KBM-7 (cell line): ENCODE data around the gene MB21D2.

Source experiments
- DNase-seq: peaks from one replicate; pipeline ENCODE4 v3.0.0-alpha.2; 2015
- in situ Hi-C: fragments of 300-500 bp; cut with MboI; formaldehyde crosslinking; loops from 2 replicates; pipeline ENCODE4 v1.14.3; 2020; ENCODE audit warnings: low sequenced_read_pairs, low pct_unique_long_range_greater_than_20kb, mixed read lengths

The MB21D2 gene

DNA sequence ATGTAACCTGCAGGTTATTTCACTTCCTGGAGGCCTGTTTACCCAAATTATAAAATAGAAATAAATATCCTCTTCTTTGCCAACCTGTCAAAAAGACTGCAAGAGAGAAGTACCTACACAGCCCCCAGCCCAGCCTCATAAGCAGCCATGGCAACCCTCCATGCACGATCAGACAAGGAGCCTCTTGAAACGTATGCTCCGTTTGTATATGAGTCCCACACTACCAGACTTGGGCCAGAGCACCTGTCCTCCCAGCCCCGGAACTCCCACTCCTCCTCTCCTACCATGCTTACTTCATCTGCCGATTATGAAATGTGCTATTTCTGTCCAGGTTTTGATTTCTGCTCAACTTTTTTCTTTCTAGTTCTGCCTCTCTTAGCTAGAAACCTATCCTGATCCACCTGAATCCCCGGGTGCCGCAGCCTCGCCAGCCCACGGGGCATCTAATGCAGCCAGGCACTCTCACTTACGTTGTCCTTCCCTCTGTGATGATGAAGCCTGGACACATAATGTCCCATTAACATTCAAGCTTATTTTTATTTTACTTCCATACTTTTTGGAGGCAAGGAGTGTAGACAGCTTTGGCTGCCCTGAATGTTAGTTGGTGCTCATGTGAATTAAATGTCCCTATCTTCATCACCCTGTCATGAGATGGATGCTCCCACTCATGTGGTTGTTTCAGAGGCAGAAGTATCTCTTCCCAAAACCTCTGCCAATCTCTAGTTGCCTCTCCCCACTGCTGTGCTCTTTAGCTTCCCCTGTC is 73.8 kb downstream of the MB21D2 start:
- no peak for DNase-seq
- in situ Hi-C loops: no loop called here

DNA sequence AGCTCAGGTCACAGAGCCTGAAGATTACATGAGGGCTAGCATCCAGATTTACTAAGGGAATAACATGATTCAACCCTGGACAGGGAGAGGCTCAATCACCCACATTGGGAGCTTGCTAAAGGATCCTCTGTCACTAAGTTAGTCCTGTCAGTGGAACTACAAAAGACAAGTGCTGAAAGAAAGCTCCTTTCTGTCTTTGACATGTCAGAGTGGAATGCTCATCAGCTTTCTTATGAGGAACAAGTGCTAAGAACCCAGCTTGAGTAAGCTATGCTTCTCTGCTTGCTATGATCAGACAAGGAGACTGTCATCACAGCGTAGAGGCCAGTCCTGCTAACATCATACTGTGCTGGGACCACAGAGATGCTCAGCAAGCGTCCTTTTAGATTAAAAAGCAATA is 74.5 kb downstream of the MB21D2 start:
- DNase-seq: no peak

GRCh38 chr3:192842711-192843110 is 74.9 kb downstream of the MB21D2 start:
- no peak for DNase-seq
- in situ Hi-C loops: no loop called here

More for the DNA sequence above, 74.5 kb downstream of the MB21D2 start:
- in situ Hi-C loops: no loop called here

DNA sequence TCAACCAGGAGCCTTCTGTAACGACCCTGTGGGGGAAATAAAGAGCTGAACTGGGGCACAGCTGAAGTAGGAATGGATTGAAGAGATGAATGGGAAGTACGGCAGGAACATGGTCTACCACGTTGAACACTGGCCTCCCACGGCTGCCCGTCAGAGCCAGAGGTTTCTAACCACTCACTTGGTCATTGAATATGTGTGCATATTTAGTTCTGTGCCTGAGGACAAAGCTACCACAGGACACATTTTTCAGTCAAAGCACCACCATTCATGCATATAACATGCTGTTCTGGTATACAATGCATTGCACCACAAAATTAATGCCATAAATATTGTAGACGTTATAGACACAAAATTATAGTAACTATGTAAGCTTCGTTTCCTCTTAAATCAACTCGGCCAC is 75.5 kb downstream of the MB21D2 start:
- in situ Hi-C loops: no loop called here
- DNase-seq: no peak

DNA sequence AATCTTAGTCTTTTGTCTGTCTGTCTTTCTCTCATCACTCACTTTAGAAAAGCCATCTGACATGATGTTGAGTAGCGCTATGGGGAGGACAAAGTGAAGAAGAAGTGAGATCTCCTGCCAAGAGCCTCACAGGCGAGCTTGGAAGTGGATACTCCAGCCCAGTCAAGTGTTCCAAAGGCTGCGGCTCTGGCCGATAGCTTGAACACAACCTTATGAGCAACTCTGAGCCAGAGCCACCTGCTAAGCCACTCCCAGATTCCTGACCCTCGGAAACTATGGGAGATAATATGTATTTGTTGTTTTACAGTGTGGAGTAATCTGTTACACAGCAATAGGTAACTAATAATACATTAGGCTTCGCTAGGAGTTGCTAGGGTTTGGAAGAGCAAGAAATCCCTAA is 76.2 kb downstream of the MB21D2 start:
- DNase-seq: no peak
- in situ Hi-C loops: no loop called here

- in situ Hi-C loops: no loop called here
- no peak for DNase-seq
These were observed 77.4 kb downstream of the MB21D2 start for GRCh38 chr3:192840143-192840836.

- in situ Hi-C loops: no loop called here
- DNase-seq: no peak
These were observed 81.5 kb downstream of the MB21D2 start for GRCh38 chr3:192835818-192836815.

GRCh38 chr3:192834428-192834827 is 83.2 kb downstream of the MB21D2 start:
- in situ Hi-C loops: no loop called here
- DNase-seq: no peak

DNA sequence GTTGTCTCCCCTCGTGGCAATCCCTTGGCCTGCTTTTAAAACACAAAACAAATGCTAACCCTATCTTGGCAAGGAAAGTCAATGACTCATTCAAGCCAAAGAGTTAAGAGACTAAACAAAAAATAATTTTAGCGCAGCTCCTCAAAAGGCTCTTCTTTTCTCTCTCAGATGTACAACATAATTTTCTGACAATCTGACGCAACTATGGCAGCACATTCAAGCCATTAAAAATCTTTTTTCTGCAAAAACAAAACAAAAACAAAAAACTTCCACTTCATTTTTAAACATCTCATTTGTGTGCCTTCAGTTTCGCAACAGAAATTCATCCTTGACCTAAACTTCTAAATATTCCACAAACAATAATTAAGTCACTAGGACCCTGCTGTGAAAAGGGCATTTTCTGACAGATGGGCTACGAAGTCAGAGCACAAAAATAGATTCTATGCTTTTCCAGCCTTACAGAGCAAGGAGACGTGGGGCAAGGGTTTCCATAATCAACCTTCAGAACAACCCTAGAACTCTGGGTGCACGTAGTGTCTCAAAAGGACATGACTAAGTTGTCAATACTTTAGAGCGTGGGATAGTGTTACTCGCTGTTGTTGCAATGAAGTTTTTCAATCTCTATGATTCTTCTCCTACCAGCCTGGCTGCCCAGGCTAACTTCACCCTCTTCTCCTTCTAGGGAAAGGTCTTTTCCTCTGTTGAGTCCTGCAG is 84.3 kb downstream of the MB21D2 start:
- in situ Hi-C loops: no loop called here
- no peak for DNase-seq

- no peak for DNase-seq
- in situ Hi-C loops: no loop called here
These were observed 85.8 kb downstream of the MB21D2 start for GRCh38 chr3:192831801-192832347.

GRCh38 chr3:192831111-192831644 is 86.5 kb downstream of the MB21D2 start:
- in situ Hi-C loops: no loop called here

GRCh38 chr3:192830291-192831110 is 87.2 kb downstream of the MB21D2 start:
- no peak for DNase-seq
- in situ Hi-C loops: no loop called here

More at GRCh38 chr3:192831111-192831644, 86.5 kb downstream of the MB21D2 start:
- DNase-seq: no peak

DNA sequence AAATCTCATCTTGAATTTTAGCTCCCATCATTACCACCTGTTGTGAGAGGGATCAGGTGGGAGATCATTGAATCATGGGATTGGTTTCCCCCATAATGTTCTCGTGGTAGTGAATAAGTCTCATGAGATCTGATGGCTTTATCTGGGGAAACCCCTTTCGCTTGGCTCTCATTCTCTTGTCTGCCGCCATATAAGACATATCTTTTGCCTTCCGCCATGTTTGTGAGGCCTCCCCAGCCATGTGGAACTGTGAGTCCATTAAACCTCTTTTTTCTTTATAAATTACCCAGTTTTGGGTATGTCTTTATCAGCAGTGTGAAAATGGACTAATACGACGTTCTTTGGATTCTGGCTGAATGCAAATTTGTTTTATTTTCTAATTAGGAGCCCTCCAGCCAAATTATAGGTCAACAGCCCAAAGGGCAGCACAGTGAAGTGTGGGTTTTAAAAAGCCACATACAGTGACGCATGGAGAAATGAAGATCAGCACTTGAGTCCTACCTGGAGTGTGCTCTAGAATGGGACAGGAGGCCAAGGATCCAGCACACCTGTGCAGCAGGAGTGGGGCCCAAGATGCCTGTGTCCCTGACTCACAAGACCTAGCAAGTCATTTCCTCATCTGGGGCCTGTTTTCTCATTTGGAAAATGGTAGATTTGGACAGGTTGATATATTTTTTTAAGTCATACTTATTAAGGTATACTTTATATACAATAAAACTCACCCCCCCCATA is 89.6 kb downstream of the MB21D2 start:
- DNase-seq: no peak
- in situ Hi-C loops: no loop called here

GRCh38 chr3:192827208-192827607 is 90.4 kb downstream of the MB21D2 start:
- no peak for DNase-seq
- in situ Hi-C loops: no loop called here

DNA sequence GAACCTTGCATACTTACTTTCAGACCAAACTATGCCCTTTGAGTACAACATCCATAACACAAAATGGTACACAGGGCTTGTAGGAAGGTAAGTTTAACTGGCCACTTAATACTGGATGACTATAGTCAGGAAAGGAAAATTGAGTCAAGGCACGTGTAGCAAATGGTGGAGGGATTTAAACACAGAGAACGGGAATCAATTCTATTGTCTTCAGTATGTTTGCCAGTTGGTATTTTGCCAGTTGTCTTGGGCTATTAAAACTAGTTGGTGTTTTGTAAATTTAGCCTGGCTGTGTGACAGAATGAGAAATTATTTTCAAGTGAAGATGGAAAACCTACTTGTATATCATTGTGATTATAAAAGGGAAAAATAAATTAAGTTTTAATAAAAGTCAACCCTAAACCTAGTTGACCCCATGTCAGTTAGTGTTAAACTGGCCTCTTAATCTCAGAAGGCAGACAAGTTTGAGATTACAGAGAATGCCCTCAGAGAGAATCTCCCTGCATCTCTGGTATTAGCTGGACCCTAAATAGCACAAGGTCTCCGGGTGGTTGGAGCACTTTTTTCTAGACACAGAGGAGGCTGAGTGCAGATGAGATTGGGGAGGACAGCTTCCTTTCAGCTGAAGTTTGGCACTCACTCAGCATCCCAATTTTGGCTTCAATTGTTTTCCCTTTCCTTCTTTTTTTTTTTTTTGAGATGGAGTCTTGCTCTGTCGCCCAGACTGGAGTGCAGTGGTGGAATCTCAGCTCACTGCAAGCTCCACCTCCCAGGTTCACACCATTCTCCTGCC is 91.2 kb downstream of the MB21D2 start:
- DNase-seq: no peak
- in situ Hi-C loops: no loop called here

DNA sequence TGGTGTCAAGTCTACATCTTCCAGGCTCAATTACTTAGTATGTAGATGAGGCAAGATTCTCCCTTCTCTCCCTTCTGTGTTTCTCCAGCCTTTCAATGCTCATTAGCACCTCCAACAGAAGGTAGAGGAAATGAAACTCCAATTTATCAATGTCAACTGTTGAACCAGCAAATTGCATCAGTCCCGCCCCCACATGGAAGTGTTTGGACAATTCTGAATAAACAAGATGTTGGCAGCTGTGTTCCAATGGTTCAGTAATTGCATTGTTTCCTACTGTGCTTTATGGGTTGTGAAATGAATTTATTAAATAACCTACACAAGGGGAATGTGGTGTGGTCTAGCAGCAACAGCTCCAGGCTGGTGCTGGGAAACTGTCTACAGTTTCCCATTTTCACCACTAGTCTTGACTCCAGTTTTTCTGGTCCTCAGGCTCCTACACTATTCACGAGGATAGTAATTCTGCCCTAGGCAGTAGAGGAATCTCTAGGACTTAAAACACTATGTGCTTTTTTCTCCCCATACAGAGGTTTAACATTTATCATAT is 91.9 kb downstream of the MB21D2 start:
- in situ Hi-C loops: no loop called here
- DNase-seq: peak; percentile 18
